Measurements from ENCODE around the gene MBTPS1.

DNA sequence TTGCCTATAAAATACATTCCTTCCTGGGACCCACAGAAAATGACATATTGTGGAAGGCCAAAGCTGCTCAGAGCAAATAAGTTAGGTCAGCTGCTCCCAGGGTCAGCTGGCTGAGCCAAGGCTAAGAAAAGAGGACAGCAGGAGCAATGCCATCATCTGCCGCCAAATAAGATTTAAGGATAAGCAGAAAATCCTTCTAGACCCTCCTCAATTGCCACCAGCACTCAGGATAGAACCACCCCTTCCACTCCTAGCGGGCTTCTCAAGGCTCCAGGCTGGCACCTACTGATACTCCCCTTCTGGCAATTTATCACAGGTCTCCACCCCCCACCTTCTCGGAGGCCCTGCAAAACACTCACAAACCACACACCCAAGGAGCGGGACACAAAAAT is 22.9 kb downstream of the MBTPS1 start:
- TF ChIP-seq, protein P1, sequence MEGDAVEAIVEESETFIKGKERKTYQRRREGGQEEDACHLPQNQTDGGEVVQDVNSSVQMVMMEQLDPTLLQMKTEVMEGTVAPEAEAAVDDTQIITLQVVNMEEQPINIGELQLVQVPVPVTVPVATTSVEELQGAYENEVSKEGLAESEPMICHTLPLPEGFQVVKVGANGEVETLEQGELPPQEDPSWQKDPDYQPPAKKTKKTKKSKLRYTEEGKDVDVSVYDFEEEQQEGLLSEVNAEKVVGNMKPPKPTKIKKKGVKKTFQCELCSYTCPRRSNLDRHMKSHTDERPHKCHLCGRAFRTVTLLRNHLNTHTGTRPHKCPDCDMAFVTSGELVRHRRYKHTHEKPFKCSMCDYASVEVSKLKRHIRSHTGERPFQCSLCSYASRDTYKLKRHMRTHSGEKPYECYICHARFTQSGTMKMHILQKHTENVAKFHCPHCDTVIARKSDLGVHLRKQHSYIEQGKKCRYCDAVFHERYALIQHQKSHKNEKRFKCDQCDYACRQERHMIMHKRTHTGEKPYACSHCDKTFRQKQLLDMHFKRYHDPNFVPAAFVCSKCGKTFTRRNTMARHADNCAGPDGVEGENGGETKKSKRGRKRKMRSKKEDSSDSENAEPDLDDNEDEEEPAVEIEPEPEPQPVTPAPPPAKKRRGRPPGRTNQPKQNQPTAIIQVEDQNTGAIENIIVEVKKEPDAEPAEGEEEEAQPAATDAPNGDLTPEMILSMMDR (IDR thresholded peaks at IDR 0.05 in 2 of 3, conservative IDR thresholded peaks at IDR 0.05 in 1 of 3; ENCODE audit: control insufficient read depth in 2 of 3, extremely low read depth in 1 of 3, insufficient read depth in 1 of 3, low read depth in 3 of 3, low read length in 3 of 3) = no peak
- TF ChIP-seq SPI1 (IDR thresholded peaks at IDR 0.05; ENCODE audit: borderline replicate concordance, insufficient read depth, low read depth, low read length) = no peak
- TF ChIP-seq CREM (IDR thresholded peaks at IDR 0.05; ENCODE audit: low read depth) = no peak
- no peak for TF ChIP-seq SREBF2 (IDR thresholded peaks at IDR 0.05; ENCODE audit: low read length)
- no peak for TF ChIP-seq ZZZ3 (IDR thresholded peaks at IDR 0.05; ENCODE audit: control insufficient read depth, insufficient read length, low read depth)

Data from GM12878 (cell line).